Frontal cortex (tissue), 4 donors: Measurements from ENCODE around the gene SLC12A9. TPM values are rescaled to one million over a fixed set of nuclear protein-coding genes. Genes with fewer than 3 reads are reported as not detected.
A peak's percentile ranks its signal among the peaks of the same experiment; 100 is the strongest.
"Not testable (repeated sequence)": the region's sequence is repeated elsewhere in the genome, so short reads cannot be mapped to it uniquely, and the experiment has no call there.

Experiments
- DNase-seq, 2 donors: peaks; one replicate each; pipeline ENCODE4 v3.0.0; 2012; ENCODE audit warnings: low spot score in 2 of 2
- FAIRE-seq: peaks from 2 replicates; lab custom pipeline; 2012; peaks lifted over from hg19 to GRCh38; lab: Jason Lieb, UNC
- total RNA-seq: library from RNA; depleted of rRNA; stranded (reverse); fragments of >200 nt; gene quantifications from one replicate; pipeline ENCODE4 v1.2.3, GENCODE V29; 2014
- donor health status: control.
- donor health status: control.
- donor health status: control.

The SLC12A9 gene
- 18.3 TPM for total RNA-seq

- DNase-seq (peak; percentile 93 to 96), FAIRE-seq (no peak)
Measured at GRCh38 chr7:100852048-100852872, at the start of gene SLC12A9. TSS of gene SLC12A9 (plus strand) at chr7:100852713. CDS start at chr7:100854198, 1,485 bp downstream.

- FAIRE-seq (no peak), DNase-seq (no peak)
Measured at GRCh38 chr7:100802951-100803350, 49.6 kb upstream of the SLC12A9 start.

GRCh38 chr7:100803398-100804161 lies 48.9 kb upstream of the SLC12A9 start:
- FAIRE-seq = no peak

GRCh38 chr7:100804681-100805431 lies 47.7 kb upstream of the SLC12A9 start:
- FAIRE-seq = no peak
- no peak for DNase-seq

More at GRCh38 chr7:100803398-100804161, 48.9 kb upstream of the SLC12A9 start:
- DNase-seq = peak; percentile 62 to 86

GRCh38 chr7:100806276-100806675 lies 46.2 kb upstream of the SLC12A9 start:
- no peak for DNase-seq
- no peak for FAIRE-seq

GRCh38 chr7:100806883-100807282 lies 45.6 kb upstream of the SLC12A9 start:
- FAIRE-seq, DNase-seq: not testable (repeated sequence)

GRCh38 chr7:100808354-100808875 lies 44.1 kb upstream of the SLC12A9 start:
- FAIRE-seq (no peak), DNase-seq (no peak)

- DNase-seq (no peak), FAIRE-seq (no peak)
Measured at GRCh38 chr7:100811480-100811879, 41.0 kb upstream of the SLC12A9 start.

GRCh38 chr7:100812729-100813128 lies 39.8 kb upstream of the SLC12A9 start:
- FAIRE-seq = no peak

GRCh38 chr7:100816515-100816914 lies 36.0 kb upstream of the SLC12A9 start:
- not testable (repeated sequence) for DNase-seq, FAIRE-seq

More at GRCh38 chr7:100812729-100813128, 39.8 kb upstream of the SLC12A9 start:
- DNase-seq = no peak

GRCh38 chr7:100817097-100817496 lies 35.4 kb upstream of the SLC12A9 start:
- DNase-seq (no peak), FAIRE-seq (no peak)

GRCh38 chr7:100818366-100818765 lies 34.1 kb upstream of the SLC12A9 start:
- no peak for FAIRE-seq
- no peak for DNase-seq

- DNase-seq (no peak), FAIRE-seq (no peak)
Measured at GRCh38 chr7:100818825-100819224, 33.7 kb upstream of the SLC12A9 start.

- DNase-seq = no peak
- FAIRE-seq = no peak
Measured at GRCh38 chr7:100819586-100819985, 32.9 kb upstream of the SLC12A9 start.

GRCh38 chr7:100822236-100823139 lies 30.0 kb upstream of the SLC12A9 start:
- DNase-seq (peak in 1 of 2 donors; percentile 8), FAIRE-seq (no peak)

- DNase-seq (peak in 1 of 2 donors; percentile 5), FAIRE-seq (no peak)
Measured at GRCh38 chr7:100823140-100823525, 29.4 kb upstream of the SLC12A9 start.

- FAIRE-seq = no peak
- DNase-seq = peak in 1 of 2 donors; percentile 17
Measured at GRCh38 chr7:100823534-100823933, 29.0 kb upstream of the SLC12A9 start.

- FAIRE-seq = no peak
Measured at GRCh38 chr7:100824499-100825214, 27.9 kb upstream of the SLC12A9 start.

More at GRCh38 chr7:100824499-100825214, 27.9 kb upstream of the SLC12A9 start:
- peak in 1 of 2 donors; percentile 4 for DNase-seq
